ACC112 (cell line): ENCODE measurements around the gene ARHGEF2.

Experiments used
- H2AFZ ChIP-seq: fragments of 200-600 bp; sonication (generic); one replicate; pipeline ENCODE4 v1.6.0; 2017; ENCODE audit warnings: antibody characterized with exemption, low read length; ENCODE audit not compliant: unreplicated experiment
- H3K27ac ChIP-seq: fragments of 200-600 bp; sonication (generic); 2 replicates; pipeline ENCODE4 v1.5.1; 2014; ENCODE audit warnings: low read depth, mild to moderate bottlenecking, antibody characterized with exemption, low read length, moderate library complexity
- H3K27me3 ChIP-seq: fragments of 200-600 bp; sonication (generic); 2 replicates; pipeline ENCODE4 v1.6.1; 2014; ENCODE audit warnings: mild to moderate bottlenecking, antibody characterized with exemption, low read length, moderate library complexity, mixed read lengths; ENCODE audit not compliant: insufficient read depth
- H3K36me3 ChIP-seq: fragments of 200-600 bp; sonication (generic); 2 replicates; pipeline ENCODE4 v1.6.1; 2016; ENCODE audit warnings: mild to moderate bottlenecking, antibody characterized with exemption, low read length, moderate library complexity, mixed read lengths; ENCODE audit not compliant: insufficient read depth
- H3K4me1 ChIP-seq: fragments of 200-600 bp; sonication (generic); one replicate; pipeline ENCODE4 v1.6.1; 2016; ENCODE audit warnings: low read length, mixed read lengths; ENCODE audit not compliant: insufficient read depth, unreplicated experiment, control insufficient read depth
- H3K4me3 ChIP-seq: fragments of 200-600 bp; sonication (generic); 2 replicates; pipeline ENCODE4 v1.5.1; 2014; ENCODE audit warnings: mild to moderate bottlenecking, low read depth, low read length
- H3K79me2 ChIP-seq: fragments of 200-600 bp; sonication (generic); one replicate; pipeline ENCODE4 v1.6.0; 2016; ENCODE audit warnings: low read length; ENCODE audit not compliant: control insufficient read depth, unreplicated experiment, insufficient read depth

The ARHGEF2 gene

GRCh38 chr1:155977690-155978324 is 540 bp downstream of the ARHGEF2 start:
- Histone ChIP-seq H3K79me2 (peaks cover 96% of the 10 kb centered on the region), H3K4me1 (peaks cover 62% of the 10 kb centered on the region), H3K27me3 (no peaks in the 10 kb centered on the region), H3K27ac (peak overlapping the region; percentile 72), H2AFZ (peak overlapping the region; percentile 6), H3K36me3 (0 out of 2 replicates have a peak, but pooled peaks cover 3% of the 10 kb centered on the region), H3K4me3 (peak overlapping the region; percentile 82)

GRCh38 chr1:155976913-155977689 is 1.2 kb downstream of the ARHGEF2 start:
- peaks cover 64% of the 10 kb centered on the region for H3K4me1 ChIP-seq
- H2AFZ ChIP-seq = no peak overlapping the region
- H3K4me3 ChIP-seq = peak overlapping the region; percentile 82
- no peaks in the 10 kb centered on the region for H3K27me3 ChIP-seq
- H3K79me2 ChIP-seq = peaks cover 97% of the 10 kb centered on the region
- peak overlapping the region; percentile 72 for H3K27ac ChIP-seq
- H3K36me3 ChIP-seq = 0 out of 2 replicates have a peak, but pooled peaks cover 5% of the 10 kb centered on the region

- H3K4me3 ChIP-seq = peak overlapping the region; percentile 82
- 0 out of 2 replicates have a peak, but pooled peaks cover 5% of the 10 kb centered on the region for H3K36me3 ChIP-seq
- H3K27me3 ChIP-seq = no peaks in the 10 kb centered on the region
- H3K4me1 ChIP-seq = peaks cover 59% of the 10 kb centered on the region
- no peak overlapping the region for H2AFZ ChIP-seq
- H3K27ac ChIP-seq = peak overlapping the region; percentile 72
- peaks cover 96% of the 10 kb centered on the region for H3K79me2 ChIP-seq
Observed at GRCh38 chr1:155976062-155976912, 2.1 kb downstream of the ARHGEF2 start.

DNA sequence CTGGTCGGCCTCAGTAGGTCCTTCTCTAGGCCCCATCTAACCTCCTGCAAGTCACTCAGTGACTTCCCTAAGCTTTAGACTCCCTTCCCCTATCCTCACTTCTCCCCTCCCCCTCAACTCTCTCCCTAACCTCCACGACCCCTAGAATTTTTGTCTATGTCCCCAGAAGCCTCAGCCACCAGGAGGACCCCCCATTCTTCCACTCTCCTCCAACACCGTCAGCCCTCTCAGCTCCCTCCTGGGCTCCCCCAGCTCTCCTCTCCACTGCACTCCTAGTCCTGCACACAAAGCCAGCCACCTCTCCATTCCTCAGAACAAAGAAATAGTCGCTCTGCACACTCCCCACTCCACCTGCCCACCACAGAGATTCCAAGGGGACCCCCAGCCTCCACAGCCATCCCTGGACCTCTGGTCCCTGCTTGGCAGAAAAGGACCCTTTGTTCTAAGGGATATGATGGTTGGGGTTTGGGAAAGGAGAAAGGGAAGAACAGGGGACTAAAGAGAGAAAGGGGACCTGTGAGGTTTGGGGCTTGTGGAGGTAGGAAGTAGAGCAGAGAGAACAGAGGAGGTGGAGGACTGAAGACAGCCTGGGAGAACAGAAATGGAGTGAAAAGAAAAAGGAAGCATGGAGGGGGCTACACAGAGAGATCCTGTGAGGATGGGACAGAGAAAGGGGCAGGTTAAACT is 2.8 kb downstream of the ARHGEF2 start:
- H3K79me2 ChIP-seq = peaks cover 88% of the 10 kb centered on the region
- no peaks in the 10 kb centered on the region for H3K27me3 ChIP-seq
- no peak overlapping the region for H2AFZ ChIP-seq
- peaks cover 58% of the 10 kb centered on the region for H3K4me1 ChIP-seq
- H3K4me3 ChIP-seq = peak overlapping the region; percentile 82
- H3K27ac ChIP-seq = no peak overlapping the region
- 0 out of 2 replicates have a peak, but pooled peaks cover 5% of the 10 kb centered on the region for H3K36me3 ChIP-seq

GRCh38 chr1:155974208-155975115 is 3.9 kb downstream of the ARHGEF2 start:
- Histone ChIP-seq H3K79me2 (peaks cover 88% of the 10 kb centered on the region), H3K36me3 (0 out of 2 replicates have a peak, but pooled peaks cover 5% of the 10 kb centered on the region), H3K27me3 (no peaks in the 10 kb centered on the region), H3K4me1 (peaks cover 58% of the 10 kb centered on the region), H2AFZ (no peak overlapping the region), H3K27ac (no peak overlapping the region), H3K4me3 (peak overlapping the region; percentile 82)

- Histone ChIP-seq H3K36me3 (peaks cover 12% of the 10 kb centered on the region; the same call in 1 of the 2 replicates), H3K4me1 (peaks cover 62% of the 10 kb centered on the region), H2AFZ (no peak overlapping the region), H3K79me2 (peaks cover 88% of the 10 kb centered on the region), H3K27ac (no peak overlapping the region), H3K27me3 (no peaks in the 10 kb centered on the region), H3K4me3 (no peak overlapping the region)
Observed at GRCh38 chr1:155973723-155974122, 4.6 kb downstream of the ARHGEF2 start.

DNA sequence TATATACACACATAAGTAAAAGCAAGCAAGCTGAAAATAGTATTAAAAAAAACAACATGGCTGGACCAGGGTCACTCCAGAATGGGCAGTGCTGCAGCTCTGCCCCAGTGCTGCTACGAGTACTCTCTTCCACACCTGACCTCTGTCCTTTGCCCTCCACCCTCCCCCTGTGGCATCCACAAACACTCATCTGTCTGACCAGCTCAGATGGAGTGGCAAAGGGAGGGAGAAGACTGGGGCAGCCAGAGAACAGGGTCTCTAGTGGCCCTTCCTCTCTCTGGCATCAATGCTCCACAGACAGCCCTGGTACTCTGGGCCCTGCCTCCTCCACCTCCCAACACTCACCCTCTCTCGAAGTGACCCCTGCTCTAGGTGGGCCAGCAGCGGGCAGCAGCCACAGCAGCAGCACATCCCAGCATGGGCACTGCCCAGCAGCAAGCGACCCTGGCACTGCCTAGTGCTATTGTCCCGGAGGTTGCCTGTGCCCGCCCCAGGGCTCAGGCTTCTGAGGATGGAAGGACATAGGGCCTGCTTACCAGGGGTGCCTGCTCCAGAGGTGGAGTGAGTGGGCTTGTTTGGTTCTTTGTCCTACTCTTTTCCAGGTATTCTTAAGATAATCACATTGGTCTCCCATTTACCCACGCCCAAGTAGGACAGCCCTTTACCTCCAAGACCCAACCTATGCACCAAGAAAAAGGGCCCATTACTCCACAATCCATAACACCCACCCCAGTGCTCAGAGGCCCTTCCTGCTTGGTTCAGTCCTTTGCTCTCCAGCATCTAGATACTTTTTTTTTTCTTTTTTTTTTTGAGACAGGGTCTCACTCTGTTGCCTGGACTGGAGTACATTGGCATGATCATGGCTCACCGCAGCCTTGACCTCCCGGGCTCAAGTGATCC is 6.2 kb downstream of the ARHGEF2 start:
- Histone ChIP-seq H3K79me2 (peaks cover 85% of the 10 kb centered on the region), H3K36me3 (peaks cover 13% of the 10 kb centered on the region; the same call in 1 of the 2 replicates), H3K4me1 (peaks cover 75% of the 10 kb centered on the region), H3K4me3 (no peak overlapping the region), H3K27me3 (no peaks in the 10 kb centered on the region), H2AFZ (no peak overlapping the region), H3K27ac (no peak overlapping the region)

- Histone ChIP-seq H3K79me2 (peaks cover 70% of the 10 kb centered on the region), H3K27ac (peak overlapping the region; percentile 82), H3K36me3 (peaks cover 13% of the 10 kb centered on the region; the same call in 1 of the 2 replicates), H3K27me3 (no peaks in the 10 kb centered on the region), H3K4me3 (peak overlapping the region; percentile 47; the same call in 1 of the 2 replicates), H2AFZ (no peak overlapping the region), H3K4me1 (peaks cover 70% of the 10 kb centered on the region)
Observed at GRCh38 chr1:155970531-155971167, 7.7 kb downstream of the ARHGEF2 start.
